ENCODE results near the gene IGSF8. TPM values are rescaled to one million over a fixed set of nuclear protein-coding genes. Genes with fewer than 3 reads are reported as not detected.

The IGSF8 gene
- total RNA-seq, 1 experiment from 2014 or later = 18.8 TPM

- CTCF ChIA-PET = no interaction called here
- no peaks in the 10 kb centered on the region for H3K36me3 ChIP-seq (ENCODE audit: control insufficient read depth, insufficient read depth, low read length)
These were observed 7.7 kb downstream of the IGSF8 start for GRCh38 chr1:160090760-160091159.

GRCh38 chr1:160089883-160090282, 8.5 kb downstream of the IGSF8 start:
- H3K9me3 ChIP-seq (ENCODE audit: control insufficient read depth, insufficient read depth, low read depth, low read length) = no peaks in the 10 kb centered on the region
- H3K4me1 ChIP-seq (ENCODE audit: control insufficient read depth, insufficient read depth, low read length) = no peaks in the 10 kb centered on the region
- ATAC-seq = no peak
- BruUV-seq (replicated peaks) = no TSS peak
- DNase-seq (ENCODE audit: low read depth, low spot score) = no peak
- CTCF ChIA-PET = no interaction called here
- H3K4me3 ChIP-seq (ENCODE audit: low read depth in 2 of 2, low read length in 2 of 2) = no peak overlapping the region
- intact Hi-C loops (cut with micrococcal nuclease; ENCODE audit: unreplicated experiment) (no loop called here), in situ Hi-C loops (cut with HindIII; ENCODE audit: low pct_unique_long_range_greater_than_20kb, low sequenced_read_pairs) (no loop called here)
- no peak overlapping the region for H3K27ac ChIP-seq (ENCODE audit: low read length)
- POLR2A ChIA-PET = no interaction called here
- H3K27me3 ChIP-seq (ENCODE audit: control insufficient read depth, insufficient read depth, low read length) = peaks cover 5% of the 10 kb centered on the region; the same call in 1 of the 2 replicates
- H3K36me3 ChIP-seq (ENCODE audit: control insufficient read depth, insufficient read depth, low read length) = no peaks in the 10 kb centered on the region
- no peak for TF ChIP-seq CTCF (IDR thresholded peaks at IDR 0.05)
- no peak for TF ChIP-seq REST (IDR thresholded peaks at IDR 0.05; ENCODE audit: insufficient read depth in 1 of 2, low read depth in 2 of 2, low read length in 1 of 2)
- TF ChIP-seq SIN3A (IDR thresholded peaks at IDR 0.05; ENCODE audit: borderline replicate concordance, insufficient read depth, low read depth, low read length) = no peak
- no peak for TF ChIP-seq POLR2AphosphoS5 (IDR thresholded peaks at IDR 0.05; ENCODE audit: low read depth, low read length)
- TF ChIP-seq TCF7L2 (IDR thresholded peaks at IDR 0.05; ENCODE audit: low read depth, low read length) = no peak

More at GRCh38 chr1:160090760-160091159, 7.7 kb downstream of the IGSF8 start:
- intact Hi-C loops (cut with micrococcal nuclease; ENCODE audit: unreplicated experiment) = no loop called here
- in situ Hi-C loops (cut with HindIII; ENCODE audit: low pct_unique_long_range_greater_than_20kb, low sequenced_read_pairs) = no loop called here
- ATAC-seq = no peak
- H3K27ac ChIP-seq (ENCODE audit: low read length) = no peak overlapping the region
- H3K9me3 ChIP-seq (ENCODE audit: control insufficient read depth, insufficient read depth, low read depth, low read length) = no peaks in the 10 kb centered on the region
- no peaks in the 10 kb centered on the region for H3K27me3 ChIP-seq (ENCODE audit: control insufficient read depth, insufficient read depth, low read length)
- H3K4me1 ChIP-seq (ENCODE audit: control insufficient read depth, insufficient read depth, low read length) = no peaks in the 10 kb centered on the region
- no TSS peak for BruUV-seq (replicated peaks)
- no peak overlapping the region for H3K4me3 ChIP-seq (ENCODE audit: low read depth in 2 of 2, low read length in 2 of 2)
- no peak for TF ChIP-seq REST (IDR thresholded peaks at IDR 0.05; ENCODE audit: insufficient read depth in 1 of 2, low read depth in 2 of 2, low read length in 1 of 2)
- no peak for TF ChIP-seq CTCF (IDR thresholded peaks at IDR 0.05)
- no peak for TF ChIP-seq POLR2AphosphoS5 (IDR thresholded peaks at IDR 0.05; ENCODE audit: low read depth, low read length)
- no peak for TF ChIP-seq TCF7L2 (IDR thresholded peaks at IDR 0.05; ENCODE audit: low read depth, low read length)
- no peak for TF ChIP-seq SIN3A (IDR thresholded peaks at IDR 0.05; ENCODE audit: borderline replicate concordance, insufficient read depth, low read depth, low read length)
- POLR2A ChIA-PET = no interaction called here
- no peak for DNase-seq (ENCODE audit: low read depth, low spot score)
